ENCODE data around the gene NEDD4L. TPM values are rescaled to one million over a fixed set of nuclear protein-coding genes. Genes with fewer than 3 reads are reported as not detected.

The NEDD4L gene
- total RNA-seq, 1 experiment from 2014 or later: 108 TPM

DNA sequence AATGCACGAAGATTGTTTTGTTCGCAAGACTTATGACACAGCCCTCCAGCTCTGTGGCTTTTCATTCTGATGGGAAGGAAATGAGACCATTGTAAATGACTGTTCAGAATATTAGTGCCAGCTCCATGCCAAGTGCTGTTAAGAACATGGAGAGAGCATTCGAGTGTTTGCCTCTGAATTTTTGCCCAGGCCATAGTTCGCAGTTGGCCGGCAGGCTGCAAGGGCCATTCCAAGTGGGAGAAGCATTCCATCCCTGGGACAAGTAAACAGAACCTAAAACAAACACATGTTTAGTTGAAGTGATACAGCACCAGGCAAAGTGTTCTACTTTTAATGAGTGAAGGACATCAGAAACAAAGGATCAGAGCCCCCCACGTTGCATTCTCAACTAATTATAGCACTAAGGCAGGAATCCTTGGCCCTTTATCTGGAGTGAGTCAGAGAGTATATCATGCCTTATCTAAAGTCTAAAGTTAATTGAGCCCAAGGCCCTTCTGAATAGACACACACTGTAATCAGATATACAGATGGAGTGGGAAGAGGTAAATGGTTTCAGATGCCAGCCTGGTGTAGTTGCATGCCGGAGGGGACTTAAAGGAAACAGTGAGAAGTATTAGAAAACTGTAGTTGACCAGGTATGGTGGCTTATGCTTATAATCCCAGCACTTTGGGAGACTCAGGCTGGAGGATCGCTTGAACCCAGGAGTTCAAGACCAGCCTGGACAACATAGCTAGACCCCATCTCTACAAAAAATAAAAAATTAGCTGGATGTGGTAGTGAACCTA is 53.3 kb downstream of the NEDD4L start:
- Mint-ChIP-seq H3K9me3 (ENCODE audit: unreplicated experiment) (no peaks in the 10 kb centered on the region), H3K27me3 (ENCODE audit: insufficient read depth, unreplicated experiment) (no peaks in the 10 kb centered on the region), H3K4me1 (ENCODE audit: insufficient read depth, unreplicated experiment) (no peaks in the 10 kb centered on the region), H3K36me3 (ENCODE audit: insufficient read depth, unreplicated experiment) (peaks cover 12% of the 10 kb centered on the region), H3K27ac (ENCODE audit: low read depth, unreplicated experiment) (no peak overlapping the region), H3K4me3 (ENCODE audit: unreplicated experiment) (no peak overlapping the region)
- intact Hi-C loops (cut with micrococcal nuclease): no loop called here
- CTCF ChIA-PET: interaction anchor here (0.6 kb wide), 1 partner anchor 215 kb away, joined by 3 read pairs; no protein-coding TSS in a partner anchor
- TF ChIP-seq, protein P1, sequence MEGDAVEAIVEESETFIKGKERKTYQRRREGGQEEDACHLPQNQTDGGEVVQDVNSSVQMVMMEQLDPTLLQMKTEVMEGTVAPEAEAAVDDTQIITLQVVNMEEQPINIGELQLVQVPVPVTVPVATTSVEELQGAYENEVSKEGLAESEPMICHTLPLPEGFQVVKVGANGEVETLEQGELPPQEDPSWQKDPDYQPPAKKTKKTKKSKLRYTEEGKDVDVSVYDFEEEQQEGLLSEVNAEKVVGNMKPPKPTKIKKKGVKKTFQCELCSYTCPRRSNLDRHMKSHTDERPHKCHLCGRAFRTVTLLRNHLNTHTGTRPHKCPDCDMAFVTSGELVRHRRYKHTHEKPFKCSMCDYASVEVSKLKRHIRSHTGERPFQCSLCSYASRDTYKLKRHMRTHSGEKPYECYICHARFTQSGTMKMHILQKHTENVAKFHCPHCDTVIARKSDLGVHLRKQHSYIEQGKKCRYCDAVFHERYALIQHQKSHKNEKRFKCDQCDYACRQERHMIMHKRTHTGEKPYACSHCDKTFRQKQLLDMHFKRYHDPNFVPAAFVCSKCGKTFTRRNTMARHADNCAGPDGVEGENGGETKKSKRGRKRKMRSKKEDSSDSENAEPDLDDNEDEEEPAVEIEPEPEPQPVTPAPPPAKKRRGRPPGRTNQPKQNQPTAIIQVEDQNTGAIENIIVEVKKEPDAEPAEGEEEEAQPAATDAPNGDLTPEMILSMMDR (IDR thresholded peaks at IDR 0.05; ENCODE audit: unreplicated experiment): no peak
- POLR2A ChIA-PET: no interaction called here
- no peak for DNase-seq (ENCODE audit: unreplicated experiment)
- BruUV-seq (replicated peaks): no TSS peak

DNA sequence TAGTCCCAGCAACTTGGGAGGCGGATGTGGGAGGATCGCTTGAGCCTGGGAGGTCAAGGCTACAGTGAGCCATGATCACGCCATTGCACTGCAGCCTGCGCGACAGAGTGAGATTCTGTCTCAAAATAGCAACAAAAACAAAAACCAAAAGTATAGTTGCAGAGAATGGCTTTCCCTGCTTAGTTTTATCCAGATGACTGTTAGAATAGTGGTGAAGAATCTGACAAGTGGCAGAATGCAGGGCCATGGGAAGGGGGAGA is 53.8 kb downstream of the NEDD4L start:
- POLR2A ChIA-PET: no interaction called here
- H3K27ac Mint-ChIP-seq (ENCODE audit: low read depth, unreplicated experiment): no peak overlapping the region

DNA sequence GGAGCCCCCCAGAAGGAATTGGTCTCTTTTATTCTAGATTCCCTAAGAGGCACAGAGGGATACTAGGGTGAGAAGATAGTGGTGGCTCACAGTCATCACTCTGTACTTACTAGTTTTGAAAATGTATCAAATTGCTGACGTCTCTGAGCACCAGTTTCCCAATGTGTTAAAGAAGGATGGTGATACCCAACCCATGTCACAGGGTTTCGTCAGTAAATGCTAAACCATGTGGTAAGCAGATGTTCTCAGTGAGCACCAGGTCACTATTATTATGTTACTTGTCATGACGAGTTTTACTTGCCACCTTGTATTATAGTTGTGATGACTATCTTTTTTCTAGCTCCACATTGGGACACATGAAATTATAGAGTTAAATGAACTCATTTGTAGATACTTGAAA is 54.7 kb downstream of the NEDD4L start:
- ChIA-PET CTCF (interaction anchor here (0.5 kb wide), 1 partner anchor 10 kb away, joined by 3 read pairs; no protein-coding TSS in a partner anchor), POLR2A (interaction anchor here (0.8 to 1.8 kb wide), 4 partner anchors 8 to 30 kb away, joined by 3 to 4 read pairs (median 3); no protein-coding TSS in a partner anchor)
- Mint-ChIP-seq H3K4me1 (ENCODE audit: insufficient read depth, unreplicated experiment) (no peaks in the 10 kb centered on the region), H3K27me3 (ENCODE audit: insufficient read depth, unreplicated experiment) (no peaks in the 10 kb centered on the region), H3K27ac (ENCODE audit: low read depth, unreplicated experiment) (no peak overlapping the region), H3K36me3 (ENCODE audit: insufficient read depth, unreplicated experiment) (peaks cover 12% of the 10 kb centered on the region), H3K4me3 (ENCODE audit: unreplicated experiment) (no peak overlapping the region), H3K9me3 (ENCODE audit: unreplicated experiment) (no peaks in the 10 kb centered on the region)
- TF ChIP-seq, protein P1 (IDR thresholded peaks at IDR 0.05; ENCODE audit: unreplicated experiment): no peak
- DNase-seq (ENCODE audit: unreplicated experiment): no peak
- no TSS peak for BruUV-seq (replicated peaks)
- intact Hi-C loops (cut with micrococcal nuclease): no loop called here

More for the DNA sequence above, 53.8 kb downstream of the NEDD4L start:
- no TSS peak for BruUV-seq (replicated peaks)
- no peak for DNase-seq (ENCODE audit: unreplicated experiment)
- Mint-ChIP-seq H3K4me3 (ENCODE audit: unreplicated experiment) (no peak overlapping the region), H3K36me3 (ENCODE audit: insufficient read depth, unreplicated experiment) (peaks cover 12% of the 10 kb centered on the region), H3K9me3 (ENCODE audit: unreplicated experiment) (no peaks in the 10 kb centered on the region), H3K27me3 (ENCODE audit: insufficient read depth, unreplicated experiment) (no peaks in the 10 kb centered on the region), H3K4me1 (ENCODE audit: insufficient read depth, unreplicated experiment) (no peaks in the 10 kb centered on the region)
- intact Hi-C loops (cut with micrococcal nuclease): no loop called here
- TF ChIP-seq, protein P1 (IDR thresholded peaks at IDR 0.05; ENCODE audit: unreplicated experiment): no peak
- CTCF ChIA-PET: no interaction called here

DNA sequence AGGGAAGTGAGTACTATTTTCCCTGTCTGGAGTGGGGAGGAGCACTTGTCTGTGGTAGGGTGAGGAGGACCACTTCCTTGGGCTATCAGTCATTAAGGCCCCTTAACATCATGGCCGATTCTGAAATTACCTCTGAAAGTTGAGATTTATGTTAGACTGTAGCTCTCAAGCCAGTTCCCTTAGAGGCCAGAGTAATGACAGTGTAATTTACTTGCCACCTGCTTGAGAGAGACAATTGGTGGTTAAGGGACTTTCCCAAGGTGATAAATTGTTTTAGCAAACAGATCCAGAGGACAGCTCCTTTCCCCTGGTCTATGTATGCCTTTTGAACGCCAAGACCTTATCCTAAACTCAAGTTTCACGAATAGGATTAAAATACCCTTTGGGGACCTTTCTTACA is 56.1 kb downstream of the NEDD4L start:
- no peak for DNase-seq (ENCODE audit: unreplicated experiment)
- TF ChIP-seq, protein P1 (IDR thresholded peaks at IDR 0.05; ENCODE audit: unreplicated experiment): no peak
- ChIA-PET POLR2A (interaction anchor here (1.4 to 1.8 kb wide), 2 partner anchors 8 to 24 kb away, joined by 3 read pairs; no protein-coding TSS in a partner anchor), CTCF (interaction anchor here (0.9 kb wide), 1 partner anchor 218 kb away, joined by 4 read pairs; no protein-coding TSS in a partner anchor)
- intact Hi-C loops (cut with micrococcal nuclease): no loop called here
- BruUV-seq (replicated peaks): no TSS peak
- H3K27me3 Mint-ChIP-seq (ENCODE audit: insufficient read depth, unreplicated experiment): no peaks in the 10 kb centered on the region
- H3K27ac Mint-ChIP-seq (ENCODE audit: low read depth, unreplicated experiment): no peak overlapping the region
- H3K4me1 Mint-ChIP-seq (ENCODE audit: insufficient read depth, unreplicated experiment): no peaks in the 10 kb centered on the region
- no peak overlapping the region for H3K4me3 Mint-ChIP-seq (ENCODE audit: unreplicated experiment)
- H3K9me3 Mint-ChIP-seq (ENCODE audit: unreplicated experiment): no peaks in the 10 kb centered on the region
- H3K36me3 Mint-ChIP-seq (ENCODE audit: insufficient read depth, unreplicated experiment): peaks cover 7% of the 10 kb centered on the region

Measured in MCF 10A (cell line).